GM18870 (cell line): ENCODE measurements around the gene OR5H14.
A peak's percentile ranks its signal among the peaks of the same experiment; 100 is the strongest.
"Not testable (repeated sequence)": the region's sequence is repeated elsewhere in the genome, so short reads cannot be mapped to it uniquely, and the experiment has no call there.

ENCODE experiments used
- ATAC-seq: cut with Tn5 transposase; IDR thresholded peaks from one replicate; pipeline ENCODE4 v1.9.1; 2021; ENCODE audit warnings: moderate library complexity; ENCODE audit not compliant: unreplicated experiment

The OR5H14 gene

DNA sequence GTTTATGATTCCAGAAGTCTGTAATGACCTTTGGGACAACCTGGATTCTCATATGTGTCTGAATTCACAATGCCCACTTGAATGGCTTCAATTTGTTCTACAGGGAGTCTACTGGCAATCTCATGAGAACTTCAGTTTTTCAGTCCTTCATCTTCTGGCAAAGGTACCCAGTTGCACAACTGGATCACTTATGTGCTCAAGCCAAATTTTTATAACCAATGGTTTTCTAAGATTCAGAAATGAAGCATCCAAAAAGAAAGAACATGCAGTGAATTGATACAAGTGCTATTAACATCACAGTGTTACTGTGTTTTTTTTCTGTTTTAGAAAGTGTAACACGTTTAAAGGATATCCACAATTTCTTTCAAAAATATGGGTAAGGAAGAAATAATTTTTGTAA, at the start of gene OR5H14:
Gene OR5H14 (plus strand): TSS at position 301 of the 400 bp plus-strand sequence. CDS start 1,907 bp downstream, outside the sequence.
- no peak for ATAC-seq

DNA sequence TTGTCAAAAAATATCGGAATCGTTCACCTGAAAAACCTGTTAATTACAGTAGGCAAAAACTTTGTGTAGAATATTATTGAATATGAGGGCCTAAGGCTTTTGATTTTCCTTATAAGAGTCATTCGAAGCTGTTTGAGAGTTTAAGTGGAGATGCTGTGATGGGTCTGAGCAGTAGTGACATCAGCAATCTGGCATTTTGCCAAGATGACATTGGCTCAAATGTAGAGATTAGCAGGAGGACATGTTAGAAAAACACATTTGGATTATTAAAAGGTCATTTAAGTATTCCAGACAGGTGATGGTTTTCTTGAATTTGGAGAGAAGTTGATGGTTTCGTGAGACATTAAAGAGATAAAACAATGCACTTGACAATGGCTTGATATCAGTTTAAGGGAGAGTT, 47.4 kb upstream of the OR5H14 start:
- no peak for ATAC-seq

DNA sequence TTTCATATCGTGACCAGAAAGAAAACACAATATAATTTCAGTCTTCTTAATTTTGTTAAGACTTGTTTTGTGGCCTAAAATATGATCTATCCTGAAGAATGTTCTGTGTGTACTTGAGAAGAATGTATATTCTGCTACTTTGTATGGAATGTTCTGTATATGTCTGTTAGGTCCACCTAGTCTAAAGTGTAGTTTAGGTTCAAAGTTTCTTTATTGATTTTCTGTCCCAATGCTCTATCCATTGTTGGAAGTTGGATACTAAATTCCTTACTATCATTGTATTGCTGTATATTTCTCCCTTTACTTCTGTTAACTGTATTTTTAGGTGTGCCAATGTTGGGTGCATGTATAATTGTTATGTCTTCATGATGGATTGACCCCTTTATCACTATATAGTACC, 39.1 kb upstream of the OR5H14 start:
- no peak for ATAC-seq

DNA sequence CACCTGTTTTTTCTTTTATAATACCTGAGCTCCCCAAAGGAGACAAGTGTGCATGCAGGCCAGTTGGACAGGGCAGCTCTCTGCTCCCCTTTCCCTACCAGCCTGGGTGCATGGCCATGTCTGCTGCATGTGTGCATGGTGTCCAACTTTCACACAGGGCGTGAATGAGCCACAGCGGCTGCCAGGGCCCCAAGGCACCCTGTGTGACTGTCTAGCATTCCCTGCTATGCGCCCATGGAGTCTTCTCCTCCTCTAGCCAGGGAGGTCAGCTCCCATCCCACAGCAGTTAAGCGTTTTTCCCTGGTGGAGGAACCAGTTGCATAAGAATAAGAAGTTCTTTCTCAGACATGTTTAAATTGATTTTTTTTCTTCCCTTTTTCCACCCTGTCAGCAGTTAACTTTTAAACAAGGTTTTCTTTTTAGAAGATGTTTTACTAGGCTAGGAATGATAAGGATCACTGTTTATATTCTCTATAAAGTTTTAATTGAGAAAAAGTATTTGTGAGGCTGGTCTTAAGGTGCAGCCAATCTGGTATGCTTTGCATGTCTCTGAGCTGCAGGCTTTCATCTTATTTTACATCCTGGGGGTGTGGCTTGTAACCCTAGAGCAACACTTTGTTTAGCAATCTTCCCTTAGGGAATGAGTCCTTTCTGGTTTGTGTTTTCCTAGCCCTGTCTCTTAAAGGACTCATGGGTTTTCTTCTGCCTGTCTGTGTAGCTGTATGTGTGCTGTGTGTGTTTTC, 37.3 kb upstream of the OR5H14 start:
- no peak for ATAC-seq

DNA sequence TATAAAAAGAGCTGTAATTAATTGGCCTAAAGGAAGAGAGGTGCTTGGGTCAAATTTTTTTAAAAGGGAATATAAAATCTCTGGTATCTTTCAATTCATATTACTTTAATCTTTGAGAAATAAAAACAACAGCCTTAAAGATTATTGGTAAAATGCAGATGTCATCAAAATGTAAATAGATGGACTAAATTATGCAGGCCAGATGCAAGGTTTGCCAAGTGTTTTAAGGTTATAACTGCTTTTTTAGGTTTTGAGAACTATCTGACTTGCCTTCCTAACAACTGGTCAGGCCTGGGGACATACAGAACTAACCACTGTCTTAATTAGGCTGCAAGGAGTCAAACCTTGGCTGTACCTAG, 36.8 kb upstream of the OR5H14 start:
- ATAC-seq = no peak

DNA sequence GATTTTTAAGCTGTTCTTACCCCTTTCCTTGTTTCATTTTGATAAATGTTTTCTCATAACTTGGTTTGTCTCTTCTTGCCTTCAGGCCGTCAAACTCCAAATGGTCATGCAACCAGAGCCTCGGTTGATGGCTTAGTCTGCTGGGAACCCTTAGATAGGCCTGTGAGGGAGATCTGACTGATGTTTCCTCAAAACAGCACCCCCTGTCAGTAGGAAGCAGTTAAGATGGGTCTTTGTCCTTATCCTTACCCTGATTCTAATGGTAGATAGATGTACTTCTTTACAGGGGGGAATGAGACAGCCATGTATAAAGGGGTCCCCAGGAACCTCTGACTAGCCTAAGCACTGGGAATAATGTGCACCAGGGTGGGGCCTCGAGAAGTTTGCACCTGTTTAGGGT, 33.0 kb upstream of the OR5H14 start:
- no peak for ATAC-seq

DNA sequence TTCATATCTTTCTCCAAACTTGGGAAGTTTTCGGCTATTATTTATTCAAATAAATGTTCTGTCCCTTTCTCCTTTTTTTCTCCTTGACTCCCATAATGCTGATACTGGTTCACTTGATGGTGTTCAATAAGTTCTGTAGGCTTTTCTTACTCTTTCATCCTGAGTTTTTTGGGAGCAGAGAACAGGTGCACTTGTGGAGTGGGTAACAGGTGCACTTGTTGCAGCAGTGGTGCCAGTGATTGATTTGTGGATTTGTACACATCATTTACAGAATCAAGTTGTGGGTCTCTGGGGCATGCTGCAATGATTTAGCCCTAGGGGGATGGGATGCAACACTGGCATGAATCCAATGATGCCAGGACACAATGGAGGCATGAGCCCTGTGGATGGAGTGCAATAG, 31.6 kb upstream of the OR5H14 start:
- no peak for ATAC-seq

DNA sequence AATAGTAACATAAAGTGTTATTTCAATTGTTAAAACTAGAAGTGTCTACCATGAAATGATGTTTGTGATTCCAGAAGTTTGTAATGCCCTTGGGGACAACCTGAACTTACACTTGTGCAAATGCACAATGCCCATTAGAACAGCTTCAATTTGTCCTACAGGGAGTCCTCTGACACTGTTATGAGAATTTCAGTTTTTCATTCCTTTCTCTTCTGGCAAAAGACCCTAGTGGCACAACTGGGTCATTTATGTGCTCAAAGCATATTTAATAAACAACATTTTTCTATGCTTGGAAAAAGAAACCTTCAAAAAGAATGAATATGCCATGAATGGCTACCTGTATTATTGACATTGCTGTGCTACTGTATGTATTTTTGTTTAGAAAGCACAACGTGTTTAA, 16.9 kb upstream of the OR5H14 start, which contains the start of gene OR5H1:
Gene OR5H1 (plus strand): TSS at position 301 of the 400 bp plus-strand sequence. CDS start 1,977 bp downstream, outside the sequence.
- ATAC-seq = no peak

DNA sequence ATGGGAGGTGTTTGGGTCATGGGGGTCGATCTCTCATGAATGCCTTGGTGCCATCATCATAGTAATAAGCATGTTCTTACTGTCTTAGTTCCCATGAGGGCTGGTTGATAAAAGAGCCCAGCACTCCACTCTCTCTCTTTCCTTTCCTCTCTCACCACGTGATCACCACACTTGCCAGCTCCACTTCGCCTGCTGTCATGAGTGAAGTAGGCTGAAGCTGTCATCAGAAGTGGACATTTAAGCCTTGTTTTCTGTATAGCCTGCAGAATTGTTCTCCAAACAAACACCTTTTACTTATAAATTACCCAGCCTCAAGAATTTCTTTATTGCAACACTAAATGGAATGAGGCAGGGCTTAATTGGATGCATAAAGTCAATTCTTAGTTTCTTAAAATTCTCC, 10.6 kb upstream of the OR5H14 start:
- no peak for ATAC-seq

DNA sequence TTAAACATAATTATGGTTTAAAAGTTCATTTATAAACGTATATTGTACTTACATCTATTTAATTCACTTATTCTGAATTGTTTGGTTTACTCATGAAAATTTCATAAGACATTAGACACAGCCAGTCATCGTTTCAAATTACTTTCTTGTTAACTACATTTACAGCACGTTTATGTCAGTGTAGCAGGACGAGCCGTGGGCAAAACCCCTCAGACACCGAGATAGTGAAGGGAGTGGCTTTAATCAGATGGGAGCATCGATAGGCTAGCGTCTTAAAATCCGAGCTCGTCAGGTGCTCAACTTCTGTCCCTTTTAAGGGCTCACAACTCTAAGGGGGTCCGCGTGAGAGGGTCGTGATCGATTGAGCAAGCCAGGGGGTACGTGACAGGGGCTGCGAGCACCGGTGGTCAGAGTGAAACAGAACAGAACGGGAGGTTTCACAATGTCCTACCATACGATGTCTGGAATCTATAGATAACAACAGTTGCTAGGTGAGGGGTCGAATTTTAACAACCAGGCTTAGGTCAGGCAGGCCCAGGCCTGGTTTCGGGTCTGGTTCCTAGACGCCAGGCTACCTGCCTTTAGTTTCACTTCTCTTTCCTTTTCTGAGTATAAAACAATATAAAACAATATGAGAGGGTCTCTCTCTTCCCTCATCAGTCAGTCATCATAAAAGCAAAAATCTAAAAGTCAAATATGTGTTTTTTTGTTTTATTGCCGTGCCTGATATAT, 9.3 kb upstream of the OR5H14 start:
- not testable (repeated sequence) for ATAC-seq

DNA sequence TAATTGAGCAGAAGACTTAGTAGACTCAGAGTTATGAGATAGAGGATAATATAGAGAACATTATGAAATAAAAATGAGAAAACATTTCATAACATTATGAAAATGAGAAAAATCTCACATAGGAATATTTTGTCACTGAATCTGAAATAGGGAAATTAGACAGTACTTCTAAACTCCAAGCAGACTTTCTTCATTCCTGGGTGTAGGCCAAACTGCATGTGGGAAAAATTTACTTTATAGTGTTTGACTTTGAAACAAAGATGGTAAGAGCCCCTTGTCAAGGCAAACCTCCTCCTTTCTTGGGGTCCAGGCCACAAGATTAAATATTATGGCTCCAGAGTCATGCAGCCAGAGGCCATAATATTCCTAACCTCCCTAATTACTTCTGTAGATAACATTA, 6.7 kb upstream of the OR5H14 start:
- ATAC-seq = no peak

DNA sequence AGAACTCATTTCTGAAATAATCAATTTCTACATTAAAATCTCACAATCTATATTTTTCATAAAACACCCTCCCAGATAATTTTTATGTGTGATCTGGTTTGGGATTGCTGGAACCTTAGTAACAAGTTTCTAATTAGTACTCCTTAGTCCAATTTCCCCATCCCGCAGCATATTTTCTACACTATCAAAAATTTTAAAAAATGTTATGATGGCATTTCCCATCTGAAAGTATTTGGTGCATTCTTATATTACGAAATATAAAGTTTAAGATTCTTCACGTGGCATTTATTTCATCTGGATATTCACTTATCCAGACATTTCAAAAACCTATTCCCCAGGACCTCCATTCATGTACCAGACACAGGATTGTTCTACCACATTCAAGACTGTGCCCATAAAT, 1.5 kb downstream of the OR5H14 start:
- ATAC-seq = no peak

DNA sequence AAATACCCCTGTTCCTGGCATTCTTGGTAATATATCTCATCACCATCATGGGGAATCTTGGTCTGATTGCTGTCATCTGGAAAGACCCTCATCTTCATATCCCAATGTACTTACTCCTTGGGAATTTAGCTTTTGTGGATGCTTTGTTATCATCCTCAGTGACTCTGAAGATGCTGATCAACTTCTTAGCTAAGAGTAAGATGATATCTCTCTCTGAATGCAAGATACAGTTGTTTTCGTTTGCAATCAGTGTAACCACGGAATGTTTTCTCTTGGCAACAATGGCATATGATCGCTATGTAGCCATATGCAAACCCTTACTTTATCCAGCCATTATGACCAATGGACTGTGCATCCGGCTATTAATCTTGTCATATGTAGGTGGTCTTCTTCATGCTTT, 2.2 kb downstream of the OR5H14 start:
- not testable (repeated sequence) for ATAC-seq

DNA sequence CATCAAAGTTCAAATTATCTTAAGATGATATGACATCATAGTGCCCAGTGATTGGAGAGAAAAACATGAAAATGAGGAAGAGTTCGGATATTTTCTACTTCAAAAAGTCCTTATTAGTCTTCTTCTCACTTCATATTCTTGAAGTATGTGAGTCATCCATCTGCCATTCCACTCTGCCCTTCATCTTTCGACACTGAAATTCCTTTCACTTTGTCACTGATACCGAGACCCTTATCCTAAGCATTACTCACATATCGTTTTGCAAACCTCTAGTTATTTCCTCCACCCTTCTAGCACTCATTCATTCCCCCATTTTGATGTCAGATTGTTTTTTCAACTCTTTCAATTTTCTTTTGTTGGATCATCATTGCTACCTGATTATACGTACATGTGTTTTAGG, 4.0 kb downstream of the OR5H14 start:
- ATAC-seq = no peak

DNA sequence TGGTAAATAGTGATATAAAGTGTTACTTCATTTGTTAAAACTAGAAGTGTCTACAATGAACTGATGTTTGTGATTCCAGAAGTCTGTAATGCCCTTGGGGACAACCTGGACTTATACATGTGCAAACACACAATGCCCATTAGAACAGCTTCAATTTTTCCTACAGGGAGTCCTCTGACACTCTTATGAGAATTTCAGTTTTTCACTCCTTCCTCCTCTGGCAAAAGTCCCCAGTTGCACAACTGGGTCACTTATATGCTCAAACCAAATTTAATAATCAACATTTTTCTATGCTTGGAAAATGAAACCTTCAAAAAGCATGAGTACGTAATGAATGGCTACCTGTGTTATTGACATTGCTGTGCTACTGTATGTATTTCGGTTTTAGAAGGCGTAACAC, 19.1 kb downstream of the OR5H14 start, which contains the start of gene OR5H15:
Gene OR5H15 (plus strand): TSS at position 301 of the 400 bp plus-strand sequence. CDS start 2,004 bp downstream, outside the sequence.
- ATAC-seq = no peak

DNA sequence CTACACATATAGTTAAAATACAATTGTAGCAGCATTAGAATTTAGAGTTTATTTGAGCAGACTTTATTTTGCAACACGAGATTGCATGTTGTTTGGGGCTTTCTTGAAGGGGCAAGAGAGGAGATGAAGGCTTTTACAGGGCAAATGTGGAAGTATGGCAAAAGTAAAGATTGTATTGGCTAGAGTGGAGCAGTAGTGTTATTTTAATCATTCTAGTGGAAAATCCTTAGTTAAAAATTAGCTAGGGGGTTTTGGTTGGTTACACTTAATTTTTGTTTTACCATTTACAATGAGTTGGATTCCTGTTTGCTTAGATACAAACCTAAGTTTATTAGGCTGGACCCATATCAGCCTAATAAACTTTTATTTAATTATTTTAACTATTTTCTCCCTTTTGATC, 23.8 kb downstream of the OR5H14 start:
- ATAC-seq = peak; percentile 42

DNA sequence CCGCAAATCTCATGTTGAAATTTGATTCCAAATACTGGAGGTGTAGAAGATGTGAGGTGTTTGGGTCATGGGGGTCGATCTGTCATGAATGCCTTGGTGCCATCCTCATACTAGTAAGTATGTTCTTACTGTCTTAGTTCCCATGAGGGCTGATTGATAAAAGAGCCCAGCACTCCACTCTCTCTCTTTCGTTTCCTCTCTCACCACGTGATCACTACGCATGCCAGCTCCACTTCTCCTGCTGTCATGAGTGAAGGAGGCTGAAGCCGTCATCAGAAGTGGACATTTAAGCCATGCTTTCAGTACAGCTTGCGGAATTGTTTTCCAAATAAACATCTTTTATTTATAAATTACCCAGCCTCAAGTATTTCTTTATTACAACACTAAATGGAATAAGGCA, 25.3 kb downstream of the OR5H14 start:
- no peak for ATAC-seq

DNA sequence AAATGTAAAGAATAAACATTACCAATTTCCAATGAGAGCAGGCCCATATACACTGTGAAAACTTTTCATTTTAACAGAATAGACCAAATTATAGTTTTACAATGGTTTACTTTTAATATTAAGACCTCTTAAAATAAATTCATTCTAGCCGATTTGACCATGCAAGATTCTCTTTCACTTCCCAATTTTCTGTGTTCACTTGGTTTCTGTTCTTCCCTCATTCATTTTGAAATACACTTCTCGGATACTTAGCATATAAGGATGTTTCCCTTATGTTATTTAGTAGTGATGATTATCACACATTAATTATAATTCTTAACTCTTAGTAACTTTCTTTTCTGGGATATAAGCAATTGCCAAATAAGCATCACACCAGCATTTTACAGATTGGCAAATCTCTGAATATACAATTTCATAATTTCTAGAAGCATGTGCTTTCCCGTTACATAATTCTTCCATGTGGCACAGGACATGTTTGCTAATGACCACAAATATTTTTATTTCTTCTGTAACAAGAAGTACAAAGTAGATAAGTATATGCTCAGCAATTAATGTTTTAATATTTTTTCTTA, 33.1 kb downstream of the OR5H14 start:
- no peak for ATAC-seq

DNA sequence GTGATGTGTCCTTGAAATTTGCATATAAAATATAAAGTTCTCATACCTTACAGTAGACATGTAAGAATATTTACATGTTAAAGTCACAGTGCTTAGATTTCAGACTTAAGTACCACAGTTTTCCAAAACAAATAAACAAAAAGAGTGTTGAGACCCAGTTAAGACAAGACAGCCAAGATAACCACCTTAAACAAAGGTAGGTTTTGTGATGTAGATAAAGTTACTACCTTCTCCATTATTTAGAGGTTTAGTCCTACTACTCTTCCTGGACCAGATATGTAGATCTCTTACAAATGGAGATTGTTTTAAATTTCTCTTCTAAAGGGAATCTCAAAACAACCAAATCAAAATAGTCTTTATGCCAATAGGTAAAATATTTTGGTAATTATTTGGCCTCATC, 34.9 kb downstream of the OR5H14 start:
- no peak for ATAC-seq

DNA sequence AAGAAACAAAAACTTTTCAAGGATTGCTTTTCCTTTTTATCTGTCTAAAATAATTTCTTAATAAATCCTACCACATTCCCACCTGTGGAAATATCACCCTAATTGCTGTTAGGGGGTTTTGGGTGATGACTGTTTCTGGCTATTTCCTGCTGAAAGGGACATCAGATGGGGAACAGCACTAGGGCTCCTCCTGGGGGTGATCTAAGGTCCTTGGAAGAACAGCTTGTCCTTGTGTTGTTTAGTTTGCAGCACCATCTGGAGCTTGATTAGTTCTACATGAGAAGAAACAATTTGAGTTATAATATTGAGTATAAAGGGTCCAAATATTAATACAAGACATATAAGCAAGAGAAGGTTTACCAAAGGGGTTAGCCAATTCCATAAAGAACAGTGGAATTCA, 37.9 kb downstream of the OR5H14 start:
- ATAC-seq = no peak

DNA sequence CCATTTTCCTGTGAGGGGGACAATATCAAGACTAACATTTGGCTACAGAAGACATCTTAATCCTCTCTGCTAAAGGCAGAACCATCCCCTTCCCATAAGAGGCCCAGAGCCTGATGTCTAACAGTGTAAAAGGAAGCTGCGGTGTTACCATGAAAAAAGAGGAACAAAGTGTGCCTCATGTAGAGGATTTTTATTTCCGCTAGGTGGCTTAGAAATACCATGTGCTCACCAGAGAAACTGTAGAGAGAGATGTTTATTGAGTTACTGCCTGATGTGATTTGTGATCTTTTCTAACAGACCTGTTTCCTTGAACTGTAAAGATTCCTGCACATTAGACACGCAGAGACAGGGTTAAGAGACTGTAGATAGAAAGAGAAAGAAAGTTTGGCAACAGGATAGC, 41.3 kb downstream of the OR5H14 start:
- peak; percentile 75 for ATAC-seq

DNA sequence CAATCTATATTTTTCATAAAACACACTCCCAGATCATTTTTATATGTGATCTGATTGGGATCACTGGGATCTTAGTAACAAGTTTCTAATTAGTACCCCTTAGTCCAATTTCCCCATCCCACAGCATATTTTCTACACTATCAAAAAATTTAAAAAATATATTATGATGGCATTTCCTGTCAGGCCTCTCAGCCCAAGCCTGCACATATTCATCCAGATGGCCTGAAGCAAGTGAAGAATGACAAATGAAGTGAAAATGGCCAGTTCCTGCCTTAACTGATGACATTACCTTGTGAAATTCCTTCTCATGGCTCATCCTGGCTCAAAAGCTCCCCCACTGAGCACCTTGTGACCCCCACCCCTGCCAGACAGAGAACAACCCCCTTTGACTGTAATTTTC, 43.6 kb downstream of the OR5H14 start:
- not testable (repeated sequence) for ATAC-seq
